ENCODE data around the gene TBX15.

DNA sequence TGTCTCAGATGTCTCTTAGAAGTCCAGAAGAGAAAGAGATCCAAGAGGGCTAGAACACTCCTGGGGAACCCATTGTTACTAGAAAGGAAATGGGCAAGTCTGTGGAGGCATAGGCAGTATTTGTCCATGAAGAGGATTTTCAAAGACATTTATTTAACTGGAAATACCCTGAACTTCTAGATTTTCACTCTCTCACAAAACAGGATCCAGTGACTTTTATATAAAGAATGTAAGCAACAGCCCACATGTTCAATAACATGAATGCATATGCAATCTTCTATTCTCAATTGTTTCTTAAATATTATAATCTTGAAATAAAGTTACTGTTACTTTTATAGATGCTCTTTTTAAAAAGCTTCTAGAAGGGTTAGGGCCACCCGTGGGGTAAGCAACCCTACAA lies 53.4 kb downstream of the TBX15 start:
- TF ChIP-seq, protein P1, sequence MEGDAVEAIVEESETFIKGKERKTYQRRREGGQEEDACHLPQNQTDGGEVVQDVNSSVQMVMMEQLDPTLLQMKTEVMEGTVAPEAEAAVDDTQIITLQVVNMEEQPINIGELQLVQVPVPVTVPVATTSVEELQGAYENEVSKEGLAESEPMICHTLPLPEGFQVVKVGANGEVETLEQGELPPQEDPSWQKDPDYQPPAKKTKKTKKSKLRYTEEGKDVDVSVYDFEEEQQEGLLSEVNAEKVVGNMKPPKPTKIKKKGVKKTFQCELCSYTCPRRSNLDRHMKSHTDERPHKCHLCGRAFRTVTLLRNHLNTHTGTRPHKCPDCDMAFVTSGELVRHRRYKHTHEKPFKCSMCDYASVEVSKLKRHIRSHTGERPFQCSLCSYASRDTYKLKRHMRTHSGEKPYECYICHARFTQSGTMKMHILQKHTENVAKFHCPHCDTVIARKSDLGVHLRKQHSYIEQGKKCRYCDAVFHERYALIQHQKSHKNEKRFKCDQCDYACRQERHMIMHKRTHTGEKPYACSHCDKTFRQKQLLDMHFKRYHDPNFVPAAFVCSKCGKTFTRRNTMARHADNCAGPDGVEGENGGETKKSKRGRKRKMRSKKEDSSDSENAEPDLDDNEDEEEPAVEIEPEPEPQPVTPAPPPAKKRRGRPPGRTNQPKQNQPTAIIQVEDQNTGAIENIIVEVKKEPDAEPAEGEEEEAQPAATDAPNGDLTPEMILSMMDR (IDR thresholded peaks at IDR 0.05; ENCODE audit: low read length) = no peak
- TF ChIP-seq EZH2phosphoT487 (IDR thresholded peaks at IDR 0.05; ENCODE audit: low read length) = no peak
